Karpas-422 (cell line): ENCODE data around the gene GNG4. TPM values are rescaled to one million over a fixed set of nuclear protein-coding genes. Genes with fewer than 3 reads are reported as not detected.
A peak's percentile ranks its signal among the peaks of the same experiment; 100 is the strongest.
"Not testable (repeated sequence)": the region's sequence is repeated elsewhere in the genome, so short reads cannot be mapped to it uniquely, and the experiment has no call there.

Experiments used
- DNase-seq: peaks from one replicate; pipeline ENCODE4 v3.0.0-alpha.2; 2015
- H2AFZ ChIP-seq: fragments of 200-600 bp; sonication (generic); 2 replicates; pipeline ENCODE4 v1.6.1; 2014; ENCODE audit warnings: antibody characterized with exemption, low read length, mixed read lengths
- H3K27ac ChIP-seq: fragments of 200-600 bp; sonication (generic); 2 replicates; pipeline ENCODE4 v1.5.1; 2014; ENCODE audit warnings: mild to moderate bottlenecking, low read length, moderate library complexity
- H3K27me3 ChIP-seq: fragments of 200-600 bp; sonication (generic); 2 replicates; pipeline ENCODE4 v1.6.1; 2014; ENCODE audit warnings: low read length, mixed read lengths
- H3K36me3 ChIP-seq: fragments of 200-600 bp; sonication (generic); 2 replicates; pipeline ENCODE4 v1.6.1; 2014; ENCODE audit warnings: low read length, mixed read lengths; ENCODE audit not compliant: insufficient read depth
- H3K4me1 ChIP-seq: fragments of 200-600 bp; sonication (generic); 2 replicates; pipeline ENCODE4 v1.6.1; 2014; ENCODE audit warnings: mild to moderate bottlenecking, low read length, mixed read lengths
- H3K4me2 ChIP-seq: fragments of 200-600 bp; sonication (generic); 2 replicates; pipeline ENCODE4 v1.6.1; 2014; ENCODE audit warnings: low read length, low read depth, mild to moderate bottlenecking; ENCODE audit not compliant: poor library complexity, severe bottlenecking
- H3K4me3 ChIP-seq: fragments of 200-600 bp; sonication (generic); 2 replicates; pipeline ENCODE4 v1.5.1; 2014; ENCODE audit warnings: mild to moderate bottlenecking, antibody characterized with exemption, low read length, mixed read lengths
- H3K79me2 ChIP-seq: fragments of 200-600 bp; sonication (generic); 2 replicates; pipeline ENCODE4 v1.6.1; 2014; ENCODE audit warnings: mild to moderate bottlenecking, low read length, mixed read lengths
- H3K9ac ChIP-seq: fragments of 200-600 bp; sonication (generic); 2 replicates; pipeline ENCODE4 v1.6.0; 2014; ENCODE audit warnings: low read length
- H3K9me2 ChIP-seq: fragments of 200-600 bp; sonication (generic), shearing (Covaris generic); replicated peaks from 2 replicates; pipeline ENCODE4 v1.6.0; 2014; ENCODE audit warnings: mild to moderate bottlenecking, low read length, moderate library complexity; ENCODE audit not compliant: insufficient read depth
- H3K9me3 ChIP-seq: fragments of 300-700, 200-600 bp; sonication (generic); 2 replicates; pipeline ENCODE4 v1.6.1; 2014; ENCODE audit warnings: low read length, mixed read lengths
- H4K20me1 ChIP-seq: fragments of 200-600 bp; sonication (generic); 2 replicates; pipeline ENCODE4 v1.6.1; 2014; ENCODE audit warnings: mild to moderate bottlenecking, antibody characterized with exemption, low read length, low read depth; ENCODE audit not compliant: insufficient read depth
- total RNA-seq: library from RNA; depleted of rRNA; stranded (reverse); fragments of >200 nt; shearing (Covaris generic); gene quantifications from 2 replicates; pipeline ENCODE4 v1.2.3, GENCODE V29; 2014; ENCODE audit warnings: low replicate concordance

Gene GNG4
- total RNA-seq, 1 experiment from 2014 or later: not detected

GRCh38 chr1:235657747-235658526, 8.4 kb upstream of the GNG4 start:
- Histone ChIP-seq H3K9me3 (no peaks in the 10 kb centered on the region), H3K4me1 (no peaks in the 10 kb centered on the region), H3K27ac (no peak overlapping the region)

GRCh38 chr1:235657269-235657668, 7.7 kb upstream of the GNG4 start:
- H3K9ac ChIP-seq: no peak overlapping the region
- DNase-seq: no peak
- no peaks in the 10 kb centered on the region for H3K9me3 ChIP-seq
- H3K27me3 ChIP-seq: no peaks in the 10 kb centered on the region
- H2AFZ ChIP-seq: no peak overlapping the region
- no peaks in the 10 kb centered on the region for H4K20me1 ChIP-seq
- no peaks in the 10 kb centered on the region for H3K36me3 ChIP-seq
- H3K4me1 ChIP-seq: no peaks in the 10 kb centered on the region
- no peak overlapping the region for H3K4me2 ChIP-seq
- no peak overlapping the region for H3K4me3 ChIP-seq
- no peaks in the 10 kb centered on the region for H3K79me2 ChIP-seq
- H3K9me2 ChIP-seq: no peaks in the 10 kb centered on the region
- H3K27ac ChIP-seq: no peak overlapping the region

More at GRCh38 chr1:235657747-235658526, 8.4 kb upstream of the GNG4 start:
- Histone ChIP-seq H3K36me3 (no peaks in the 10 kb centered on the region), H3K4me2 (no peak overlapping the region), H3K79me2 (no peaks in the 10 kb centered on the region), H3K27me3 (no peaks in the 10 kb centered on the region), H2AFZ (no peak overlapping the region), H3K9ac (no peak overlapping the region), H3K9me2 (no peaks in the 10 kb centered on the region), H3K4me3 (no peak overlapping the region), H4K20me1 (no peaks in the 10 kb centered on the region)
- no peak for DNase-seq

- Histone ChIP-seq H3K27me3 (no peaks in the 10 kb centered on the region), H3K9me3 (no peaks in the 10 kb centered on the region), H2AFZ (no peak overlapping the region), H3K79me2 (no peaks in the 10 kb centered on the region), H3K9me2 (no peaks in the 10 kb centered on the region), H3K27ac (no peak overlapping the region), H3K9ac (no peak overlapping the region), H3K4me1 (no peaks in the 10 kb centered on the region), H3K4me2 (no peak overlapping the region), H3K36me3 (no peaks in the 10 kb centered on the region), H3K4me3 (no peak overlapping the region), H4K20me1 (no peaks in the 10 kb centered on the region)
- no peak for DNase-seq
These were observed 2.8 kb upstream of the GNG4 start for GRCh38 chr1:235652364-235652763.

- Histone ChIP-seq H3K36me3 (no peaks in the 10 kb centered on the region), H3K79me2 (no peaks in the 10 kb centered on the region), H3K9me3 (no peaks in the 10 kb centered on the region), H3K4me3 (no peak overlapping the region), H3K9me2 (no peaks in the 10 kb centered on the region), H3K4me2 (no peak overlapping the region), H3K27me3 (no peaks in the 10 kb centered on the region), H3K4me1 (no peaks in the 10 kb centered on the region), H4K20me1 (no peaks in the 10 kb centered on the region), H2AFZ (no peak overlapping the region), H3K27ac (no peak overlapping the region), H3K9ac (no peak overlapping the region)
- no peak for DNase-seq
These were observed 1.7 kb upstream of the GNG4 start for GRCh38 chr1:235651170-235651806.

- no peaks in the 10 kb centered on the region for H3K4me1 ChIP-seq
- peak; percentile 4 for DNase-seq
- H3K27ac ChIP-seq: no peak overlapping the region
- H3K36me3 ChIP-seq: no peaks in the 10 kb centered on the region
- no peak overlapping the region for H2AFZ ChIP-seq
- H3K4me3 ChIP-seq: no peak overlapping the region
- H4K20me1 ChIP-seq: no peaks in the 10 kb centered on the region
- no peaks in the 10 kb centered on the region for H3K9me3 ChIP-seq
- no peak overlapping the region for H3K9ac ChIP-seq
- no peak overlapping the region for H3K4me2 ChIP-seq
- H3K79me2 ChIP-seq: no peaks in the 10 kb centered on the region
- H3K9me2 ChIP-seq: no peaks in the 10 kb centered on the region
- H3K27me3 ChIP-seq: no peaks in the 10 kb centered on the region
These were observed 971 bp upstream of the GNG4 start for GRCh38 chr1:235650341-235651169.

GRCh38 chr1:235648954-235649367, 623 bp downstream of the GNG4 start:
- no peak overlapping the region for H3K4me2 ChIP-seq

GRCh38 chr1:235648407-235648907, 1.1 kb downstream of the GNG4 start:
- no peak for DNase-seq
- no peak overlapping the region for H3K4me2 ChIP-seq
- H3K9me2 ChIP-seq: no peaks in the 10 kb centered on the region
- no peak overlapping the region for H3K27ac ChIP-seq
- no peaks in the 10 kb centered on the region for H3K36me3 ChIP-seq
- no peaks in the 10 kb centered on the region for H4K20me1 ChIP-seq
- no peak overlapping the region for H2AFZ ChIP-seq
- no peak overlapping the region for H3K9ac ChIP-seq
- no peaks in the 10 kb centered on the region for H3K9me3 ChIP-seq
- H3K4me3 ChIP-seq: no peak overlapping the region
- H3K79me2 ChIP-seq: no peaks in the 10 kb centered on the region
- H3K4me1 ChIP-seq: no peaks in the 10 kb centered on the region
- no peaks in the 10 kb centered on the region for H3K27me3 ChIP-seq

More at GRCh38 chr1:235648954-235649367, 623 bp downstream of the GNG4 start:
- Histone ChIP-seq H3K9me2 (no peaks in the 10 kb centered on the region), H3K4me1 (no peaks in the 10 kb centered on the region), H3K9me3 (no peaks in the 10 kb centered on the region), H3K79me2 (no peaks in the 10 kb centered on the region), H3K36me3 (no peaks in the 10 kb centered on the region), H3K27me3 (no peaks in the 10 kb centered on the region), H3K4me3 (no peak overlapping the region), H2AFZ (no peak overlapping the region), H3K9ac (no peak overlapping the region), H3K27ac (no peak overlapping the region), H4K20me1 (no peaks in the 10 kb centered on the region)
- DNase-seq: no peak

- H3K4me3 ChIP-seq, H2AFZ ChIP-seq, H3K4me2 ChIP-seq, H3K9me2 ChIP-seq, H4K20me1 ChIP-seq, H3K36me3 ChIP-seq, H3K27ac ChIP-seq, H3K9me3 ChIP-seq, H3K9ac ChIP-seq, H3K4me1 ChIP-seq, DNase-seq, H3K79me2 ChIP-seq, H3K27me3 ChIP-seq: not testable (repeated sequence)
These were observed 2.0 kb downstream of the GNG4 start for GRCh38 chr1:235647537-235647936.
